GM12801 (cell line): ENCODE results near the gene OTUB2.

Experiments used
- TF ChIP-seq, protein P1 (sequence below): IDR thresholded peaks from one replicate; pipeline ENCODE4 v1.5.1; 2011; ENCODE audit warnings: control low read depth; ENCODE audit not compliant: insufficient read length; ENCODE audit errors: extremely low read depth

The OTUB2 gene

DNA sequence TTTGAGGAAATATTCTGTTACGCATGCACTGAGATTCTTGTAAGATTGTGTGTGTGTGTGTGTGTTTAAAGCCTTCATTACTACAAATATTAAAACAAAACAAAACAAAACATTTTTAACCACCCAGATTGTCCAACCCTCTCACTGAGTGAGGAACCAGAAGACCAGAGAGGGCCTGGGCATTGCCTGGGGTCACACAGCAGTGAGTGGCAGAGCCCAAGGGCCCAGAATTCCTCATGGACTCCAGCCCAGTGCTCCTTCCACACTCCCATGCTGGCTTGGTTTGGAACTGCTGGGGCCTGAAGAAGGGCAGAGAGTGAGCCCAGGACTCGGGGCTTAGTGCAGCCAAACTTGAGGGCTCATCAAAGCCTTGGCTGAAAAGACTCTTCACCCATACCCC, 1.6 kb upstream of the OTUB2 start:
- TF ChIP-seq, protein P1, sequence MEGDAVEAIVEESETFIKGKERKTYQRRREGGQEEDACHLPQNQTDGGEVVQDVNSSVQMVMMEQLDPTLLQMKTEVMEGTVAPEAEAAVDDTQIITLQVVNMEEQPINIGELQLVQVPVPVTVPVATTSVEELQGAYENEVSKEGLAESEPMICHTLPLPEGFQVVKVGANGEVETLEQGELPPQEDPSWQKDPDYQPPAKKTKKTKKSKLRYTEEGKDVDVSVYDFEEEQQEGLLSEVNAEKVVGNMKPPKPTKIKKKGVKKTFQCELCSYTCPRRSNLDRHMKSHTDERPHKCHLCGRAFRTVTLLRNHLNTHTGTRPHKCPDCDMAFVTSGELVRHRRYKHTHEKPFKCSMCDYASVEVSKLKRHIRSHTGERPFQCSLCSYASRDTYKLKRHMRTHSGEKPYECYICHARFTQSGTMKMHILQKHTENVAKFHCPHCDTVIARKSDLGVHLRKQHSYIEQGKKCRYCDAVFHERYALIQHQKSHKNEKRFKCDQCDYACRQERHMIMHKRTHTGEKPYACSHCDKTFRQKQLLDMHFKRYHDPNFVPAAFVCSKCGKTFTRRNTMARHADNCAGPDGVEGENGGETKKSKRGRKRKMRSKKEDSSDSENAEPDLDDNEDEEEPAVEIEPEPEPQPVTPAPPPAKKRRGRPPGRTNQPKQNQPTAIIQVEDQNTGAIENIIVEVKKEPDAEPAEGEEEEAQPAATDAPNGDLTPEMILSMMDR, result no peak

DNA sequence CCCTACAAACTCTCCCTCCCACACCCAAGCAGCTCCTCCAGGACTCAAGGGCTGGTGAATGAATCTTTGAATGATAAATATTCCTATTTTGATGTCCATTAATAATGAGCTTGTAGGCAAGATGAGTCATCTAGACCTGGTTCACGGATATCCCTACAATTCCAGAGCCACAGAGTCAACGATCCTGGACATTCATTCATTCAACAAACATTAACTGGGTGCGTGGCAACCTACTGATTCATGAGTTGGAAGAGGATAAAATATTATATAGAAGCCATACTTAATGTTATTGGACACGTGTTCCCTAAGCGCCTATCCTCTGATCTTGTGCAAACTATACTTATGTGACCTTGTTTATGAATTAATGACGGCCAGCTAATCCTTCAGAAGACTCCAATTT, 420 bp upstream of the OTUB2 start:
- TF ChIP-seq, protein P1, result no peak

DNA sequence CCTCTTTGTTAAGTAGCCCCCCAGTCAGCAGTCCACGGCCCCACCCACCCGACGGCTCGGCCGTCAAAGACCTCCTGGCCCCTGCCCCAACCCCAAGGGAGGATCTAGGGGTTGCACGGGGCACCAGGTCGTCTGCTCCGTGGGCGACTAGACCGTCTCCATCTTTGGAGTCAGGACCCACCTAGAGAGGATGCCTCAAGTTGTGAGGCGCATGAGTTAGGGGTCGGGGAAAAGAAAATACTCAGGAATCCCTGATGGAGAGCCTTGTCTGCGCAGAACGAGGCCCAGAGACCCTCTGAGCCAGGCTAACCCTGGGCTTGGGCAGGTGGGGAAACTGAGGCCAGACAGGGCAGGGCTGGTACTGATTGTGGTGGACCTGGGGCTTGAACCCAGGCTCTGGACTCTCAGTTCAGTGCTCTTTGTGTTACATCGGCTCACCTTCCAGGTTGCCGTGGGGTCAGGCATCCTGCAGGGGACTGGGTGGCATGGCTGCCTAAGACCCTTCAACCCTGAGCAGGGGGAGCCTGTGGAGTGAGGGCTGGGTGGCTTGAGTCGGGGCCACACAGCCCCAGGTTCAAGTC, 839 bp downstream of the OTUB2 start:
- TF ChIP-seq, protein P1, result no peak

DNA sequence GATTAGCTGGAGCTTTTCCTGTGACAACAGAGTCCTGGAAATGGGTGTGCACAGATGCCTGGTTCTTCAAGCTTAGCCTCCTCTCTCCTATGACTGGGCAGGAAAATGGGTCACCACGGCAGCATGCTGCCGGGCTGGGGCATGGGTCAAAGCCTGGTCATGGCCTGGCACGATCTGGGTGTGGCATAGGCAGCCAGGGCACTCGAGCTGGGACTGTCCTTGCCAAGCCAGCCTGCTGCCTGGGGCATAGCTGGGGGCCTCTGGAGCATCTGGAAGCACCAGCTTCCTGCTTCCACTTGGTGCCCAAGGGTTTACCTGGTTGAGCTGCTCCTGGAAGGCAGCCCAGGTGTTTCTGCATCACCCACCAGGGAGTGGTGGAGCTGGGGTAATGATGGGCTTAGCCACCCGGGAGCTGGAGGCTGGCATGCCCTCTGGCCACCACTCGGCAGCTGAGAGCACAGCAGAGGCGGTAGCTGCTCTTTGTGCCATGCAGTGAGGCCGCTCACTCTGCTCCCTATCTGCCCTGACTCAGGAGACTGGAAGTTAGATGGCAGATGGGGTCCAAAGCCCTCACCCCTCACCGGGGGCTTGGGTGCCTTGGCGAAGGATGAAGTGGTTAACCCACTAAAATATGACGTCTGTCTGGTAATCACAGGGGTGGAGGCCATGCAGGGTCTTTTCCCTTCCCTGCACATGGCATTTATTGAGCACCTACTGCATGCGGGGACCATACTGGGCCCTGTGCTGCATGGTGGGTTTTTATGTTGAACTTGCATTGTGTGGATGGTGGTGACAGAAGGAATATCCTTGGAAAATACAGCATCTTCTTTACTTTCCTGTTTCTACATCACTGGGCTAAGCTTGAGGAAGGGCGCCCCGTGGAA, 1.7 kb downstream of the OTUB2 start:
- TF ChIP-seq, protein P1, result no peak

DNA sequence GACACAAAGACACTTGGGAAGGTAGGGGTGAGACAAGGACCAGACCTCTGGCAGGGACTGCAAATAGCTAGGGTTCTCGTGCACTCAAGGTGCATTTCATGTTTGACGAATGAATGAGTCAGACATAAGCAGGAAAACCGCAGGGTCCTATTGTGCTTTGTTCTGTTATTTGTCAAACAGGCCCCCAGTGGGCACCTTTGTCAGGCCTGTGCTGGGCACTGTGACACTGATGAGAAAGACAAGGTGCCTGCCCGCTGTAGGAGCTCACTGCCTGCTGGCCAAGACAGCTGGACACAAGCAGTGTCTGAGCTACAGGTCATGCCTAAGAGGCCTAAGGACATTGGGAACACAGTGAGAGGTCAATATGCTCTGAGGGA, 2.3 kb downstream of the OTUB2 start:
- TF ChIP-seq, protein P1, result no peak

DNA sequence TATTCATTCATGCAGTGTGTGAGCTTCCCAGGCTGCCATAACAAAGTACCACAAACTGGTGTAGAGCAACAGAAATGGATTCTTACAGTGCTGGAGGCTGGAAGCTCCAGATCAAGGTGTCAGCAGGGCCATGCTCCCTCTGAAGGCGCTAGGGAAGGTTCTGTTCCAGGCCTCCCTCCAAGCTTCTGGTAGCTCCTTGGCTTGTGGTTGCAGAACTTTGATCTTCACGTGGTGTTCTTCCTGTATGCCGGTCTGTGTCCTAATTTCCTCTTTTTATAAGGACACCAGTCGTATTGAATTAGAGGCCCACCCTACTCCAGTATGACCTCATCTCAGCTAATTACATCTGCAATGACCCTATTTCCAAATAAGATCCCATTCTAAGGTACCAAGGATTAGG, 3.1 kb downstream of the OTUB2 start:
- TF ChIP-seq, protein P1, result no peak

DNA sequence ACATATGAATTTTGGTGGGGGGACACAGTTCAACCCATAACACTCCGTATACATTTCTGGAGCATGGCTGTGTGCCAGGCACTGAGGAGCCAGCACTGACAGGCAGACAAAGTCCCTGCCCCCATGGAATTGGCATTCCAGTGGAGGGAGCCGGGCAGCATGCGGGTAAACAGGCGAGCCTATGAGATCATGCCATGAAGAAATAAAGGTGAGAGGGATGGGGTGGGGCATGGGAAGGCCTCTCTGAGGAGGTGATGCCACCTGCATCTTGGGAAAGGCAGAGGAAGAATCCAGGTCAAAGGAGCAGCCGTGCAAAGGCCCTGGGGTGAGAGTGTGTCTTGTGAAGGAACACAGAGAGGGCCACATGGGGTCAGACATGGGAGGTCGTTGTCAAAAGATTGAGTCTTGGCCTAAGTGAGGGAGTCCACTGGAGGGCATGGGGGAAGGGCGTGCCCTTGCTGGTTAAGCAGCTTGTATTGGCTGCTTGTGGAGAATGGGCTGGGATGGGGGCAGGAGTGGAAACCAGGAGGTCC, 3.6 kb downstream of the OTUB2 start:
- TF ChIP-seq, protein P1, result no peak
